HFFc6 (cell line): Measurements from ENCODE around the gene ARAF. TPM values are rescaled to one million over a fixed set of nuclear protein-coding genes. Genes with fewer than 3 reads are reported as not detected.

Experiments
- DNase-seq: peaks from one replicate; pipeline ENCODE4 v3.0.0-alpha.2; 2018
- H3K27ac Mint-ChIP-seq: 2 replicates; pipeline ENCODE4 v1.8.0; 2020; ENCODE audit warnings: mild to moderate bottlenecking, mixed read lengths
- H3K27me3 Mint-ChIP-seq: 2 replicates; pipeline ENCODE4 v1.8.0; 2021; ENCODE audit warnings: mild to moderate bottlenecking, moderate library complexity, mixed read lengths; ENCODE audit not compliant: insufficient read depth
- H3K36me3 Mint-ChIP-seq: 2 replicates; pipeline ENCODE4 v1.8.0; 2021; ENCODE audit warnings: low read depth, mixed read lengths
- H3K4me1 Mint-ChIP-seq: 2 replicates; pipeline ENCODE4 v1.8.0; 2020; ENCODE audit warnings: low read depth, mixed read lengths
- H3K4me3 Mint-ChIP-seq: 2 replicates; pipeline ENCODE4 v1.8.0; 2020; ENCODE audit warnings: mild to moderate bottlenecking, moderate library complexity, mixed read lengths
- H3K9me3 Mint-ChIP-seq: 2 replicates; pipeline ENCODE4 v1.8.0; 2020; ENCODE audit warnings: mild to moderate bottlenecking, mixed read lengths
- total RNA-seq, 6 experiments: library from RNA; stranded (reverse); fragmentation: NEBNext Ultra II Directional; extraction: Animal tissue kit (Norgen Biotek cat#: 25700); gene quantifications; 2 replicates in 1 of 6; 3 replicates in 5 of 6; pipeline ENCODE4 v1.2.3, GENCODE V29; 2021
- TF ChIP-seq, protein P1 (sequence below): fragments of 200-600 bp; sonication (generic); IDR thresholded peaks from 2 replicates; pipeline ENCODE4 v1.5.0; 2021; ENCODE audit warnings: antibody characterized with exemption, mild to moderate bottlenecking

ARAF gene
- total RNA-seq, 6 experiments from 2014 or later, result 68.8 to 80.7 (median 75.3) TPM

DNA sequence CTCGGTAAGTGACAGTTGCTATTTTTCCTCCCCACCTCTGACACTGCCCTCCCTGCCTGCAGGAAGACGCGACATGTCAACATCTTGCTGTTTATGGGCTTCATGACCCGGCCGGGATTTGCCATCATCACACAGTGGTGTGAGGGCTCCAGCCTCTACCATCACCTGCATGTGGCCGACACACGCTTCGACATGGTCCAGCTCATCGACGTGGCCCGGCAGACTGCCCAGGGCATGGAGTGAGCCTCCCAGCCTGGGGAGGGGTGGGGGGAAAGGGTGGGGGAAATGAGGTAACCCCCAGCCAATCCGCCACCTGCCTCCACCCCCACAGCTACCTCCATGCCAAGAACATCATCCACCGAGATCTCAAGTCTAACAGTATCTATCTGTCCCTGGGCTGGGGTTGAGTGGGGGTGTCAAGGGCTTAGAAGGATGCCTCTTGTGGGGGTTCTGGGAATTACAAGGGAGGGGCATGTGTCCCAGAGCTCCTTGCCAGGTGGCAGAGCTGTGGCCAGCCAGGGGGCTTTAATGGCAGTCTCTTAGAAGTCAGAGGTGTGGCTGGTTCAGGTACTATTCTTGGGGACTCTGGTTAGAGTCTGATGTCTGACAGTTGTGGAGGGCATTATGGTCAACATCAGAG, 7.8 kb downstream of the ARAF start:
- DNase-seq, result no peak
- TF ChIP-seq, protein P1, sequence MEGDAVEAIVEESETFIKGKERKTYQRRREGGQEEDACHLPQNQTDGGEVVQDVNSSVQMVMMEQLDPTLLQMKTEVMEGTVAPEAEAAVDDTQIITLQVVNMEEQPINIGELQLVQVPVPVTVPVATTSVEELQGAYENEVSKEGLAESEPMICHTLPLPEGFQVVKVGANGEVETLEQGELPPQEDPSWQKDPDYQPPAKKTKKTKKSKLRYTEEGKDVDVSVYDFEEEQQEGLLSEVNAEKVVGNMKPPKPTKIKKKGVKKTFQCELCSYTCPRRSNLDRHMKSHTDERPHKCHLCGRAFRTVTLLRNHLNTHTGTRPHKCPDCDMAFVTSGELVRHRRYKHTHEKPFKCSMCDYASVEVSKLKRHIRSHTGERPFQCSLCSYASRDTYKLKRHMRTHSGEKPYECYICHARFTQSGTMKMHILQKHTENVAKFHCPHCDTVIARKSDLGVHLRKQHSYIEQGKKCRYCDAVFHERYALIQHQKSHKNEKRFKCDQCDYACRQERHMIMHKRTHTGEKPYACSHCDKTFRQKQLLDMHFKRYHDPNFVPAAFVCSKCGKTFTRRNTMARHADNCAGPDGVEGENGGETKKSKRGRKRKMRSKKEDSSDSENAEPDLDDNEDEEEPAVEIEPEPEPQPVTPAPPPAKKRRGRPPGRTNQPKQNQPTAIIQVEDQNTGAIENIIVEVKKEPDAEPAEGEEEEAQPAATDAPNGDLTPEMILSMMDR, result peak; percentile 66
- Mint-ChIP-seq H3K4me3 (no peak overlapping the region), H3K4me1 (peaks cover 28% of the 10 kb centered on the region), H3K27ac (no peak overlapping the region), H3K27me3 (no peaks in the 10 kb centered on the region; the same call in 1 of the 2 replicates), H3K36me3 (peaks cover 36% of the 10 kb centered on the region), H3K9me3 (no peaks in the 10 kb centered on the region)

DNA sequence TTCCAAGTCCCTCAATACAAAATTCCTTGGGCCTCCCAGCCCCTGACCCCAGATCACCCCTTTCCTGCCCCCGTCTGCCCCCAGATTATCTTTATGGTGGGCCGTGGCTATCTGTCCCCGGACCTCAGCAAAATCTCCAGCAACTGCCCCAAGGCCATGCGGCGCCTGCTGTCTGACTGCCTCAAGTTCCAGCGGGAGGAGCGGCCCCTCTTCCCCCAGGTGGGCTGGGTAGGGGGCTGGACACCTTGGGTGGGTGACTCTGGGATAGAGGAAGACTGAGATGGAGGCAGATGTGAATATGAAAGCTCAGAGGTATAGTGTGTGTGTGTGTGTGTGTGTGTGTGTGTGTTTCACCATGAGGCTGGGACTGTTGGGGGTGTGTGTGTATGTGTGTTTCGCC, 9.8 kb downstream of the ARAF start:
- Mint-ChIP-seq H3K27ac (no peak overlapping the region), H3K27me3 (no peaks in the 10 kb centered on the region; the same call in 1 of the 2 replicates), H3K4me3 (no peak overlapping the region), H3K9me3 (no peaks in the 10 kb centered on the region), H3K4me1 (peaks cover 19% of the 10 kb centered on the region), H3K36me3 (peaks cover 31% of the 10 kb centered on the region)
- no peak for DNase-seq
- TF ChIP-seq, protein P1, result no peak

DNA sequence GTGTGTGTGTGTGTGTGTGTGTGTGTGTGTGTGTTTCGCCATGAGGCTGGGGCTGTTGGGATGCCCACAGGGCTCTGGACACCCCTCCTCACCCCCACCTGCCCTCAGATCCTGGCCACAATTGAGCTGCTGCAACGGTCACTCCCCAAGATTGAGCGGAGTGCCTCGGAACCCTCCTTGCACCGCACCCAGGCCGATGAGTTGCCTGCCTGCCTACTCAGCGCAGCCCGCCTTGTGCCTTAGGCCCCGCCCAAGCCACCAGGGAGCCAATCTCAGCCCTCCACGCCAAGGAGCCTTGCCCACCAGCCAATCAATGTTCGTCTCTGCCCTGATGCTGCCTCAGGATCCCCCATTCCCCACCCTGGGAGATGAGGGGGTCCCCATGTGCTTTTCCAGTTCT, 10.2 kb downstream of the ARAF start:
- TF ChIP-seq, protein P1, result no peak
- Mint-ChIP-seq H3K4me3 (no peak overlapping the region), H3K4me1 (peaks cover 19% of the 10 kb centered on the region), H3K27me3 (no peaks in the 10 kb centered on the region; the same call in 1 of the 2 replicates), H3K9me3 (no peaks in the 10 kb centered on the region), H3K27ac (no peak overlapping the region), H3K36me3 (peaks cover 31% of the 10 kb centered on the region)
- DNase-seq, result no peak

DNA sequence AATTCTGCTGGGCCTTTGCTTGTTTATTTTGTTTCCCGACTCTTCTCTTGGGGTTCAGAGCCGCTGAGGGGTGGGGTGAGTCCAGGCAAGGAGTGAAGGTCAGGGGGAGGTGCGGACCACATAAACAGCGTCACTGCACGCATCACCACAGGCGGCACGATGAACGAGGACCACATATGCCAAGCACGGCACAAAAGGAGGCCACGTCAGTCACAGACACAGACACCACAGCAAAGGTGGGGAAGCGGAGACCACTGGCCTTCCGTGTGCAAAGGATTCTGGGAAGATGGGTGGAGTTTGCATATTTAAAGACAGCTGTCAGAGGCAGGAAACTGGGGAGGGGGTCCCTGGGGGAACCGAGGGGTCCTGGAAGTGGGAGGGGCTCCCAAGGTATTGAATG, 10.9 kb downstream of the ARAF start:
- Mint-ChIP-seq H3K4me1 (peaks cover 22% of the 10 kb centered on the region), H3K27me3 (no peaks in the 10 kb centered on the region; the same call in 1 of the 2 replicates), H3K9me3 (no peaks in the 10 kb centered on the region), H3K4me3 (no peak overlapping the region), H3K27ac (no peak overlapping the region), H3K36me3 (peaks cover 31% of the 10 kb centered on the region)
- no peak for DNase-seq
- TF ChIP-seq, protein P1, result no peak

DNA sequence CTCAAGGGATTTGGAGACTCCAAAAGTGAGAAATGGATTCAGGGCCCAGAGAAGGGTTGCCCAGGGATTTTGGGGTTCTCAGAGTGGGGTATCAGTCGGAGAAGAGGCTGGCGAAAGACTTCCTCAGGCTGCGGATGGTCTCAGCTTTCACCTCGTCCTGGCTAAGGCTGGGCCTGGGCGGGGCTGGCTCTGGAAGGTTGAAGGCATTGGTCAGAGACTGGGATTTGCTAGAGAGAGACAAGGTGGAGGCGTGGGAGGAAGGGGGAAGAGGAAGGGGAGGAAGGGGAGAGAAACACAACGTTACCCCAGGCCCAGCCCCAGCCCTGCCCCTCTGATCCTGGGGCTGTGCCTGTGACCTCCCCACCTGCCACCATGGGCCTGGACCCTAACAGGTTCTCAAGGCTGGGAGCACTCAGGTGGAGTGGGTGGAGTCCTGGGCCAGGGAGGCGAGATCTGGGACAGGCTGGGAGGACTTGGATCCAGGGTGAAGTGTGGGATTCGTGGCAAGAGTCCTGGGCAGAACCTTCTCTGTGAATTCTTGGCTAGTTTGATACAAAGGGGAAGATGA, 11.9 kb downstream of the ARAF start:
- Mint-ChIP-seq H3K36me3 (peaks cover 26% of the 10 kb centered on the region), H3K4me1 (peaks cover 31% of the 10 kb centered on the region), H3K27ac (peak overlapping the region; percentile 70), H3K9me3 (no peaks in the 10 kb centered on the region), H3K4me3 (peak overlapping the region; percentile 64), H3K27me3 (no peaks in the 10 kb centered on the region; the same call in 1 of the 2 replicates)
- TF ChIP-seq, protein P1, result no peak
- no peak for DNase-seq
